Endothelial cell of umbilical vein (primary cell): ENCODE measurements around the gene MARVELD1. TPM values are rescaled to one million over a fixed set of nuclear protein-coding genes. Genes with fewer than 3 reads are reported as not detected.
A peak's percentile ranks its signal among the peaks of the same experiment; 100 is the strongest.

Experiments used
- BruUV-seq: library from RNA; stranded (reverse); fragments of 400-500 nt; replicated peaks from 2 replicates; lab custom pipeline; 2021; lab: Mats Ljungman, UMichigan
- CTCF ChIA-PET: fragments of 300-600, 350-600 bp; sonication (Branson Sonifier 250); formaldehyde crosslinking; loops from one replicate; lab custom pipeline; 2021; ENCODE audit warnings: antibody characterized with exemption, inconsistent platforms; lab: Charles Lee
- POLR2A ChIA-PET: fragments of 300-600, 350-600 bp; sonication (Branson Sonifier 250); formaldehyde crosslinking; loops from one replicate; lab custom pipeline; 2021; ENCODE audit warnings: antibody characterized with exemption, inconsistent platforms; lab: Charles Lee
- DNase-seq: peaks from one replicate; pipeline ENCODE4 v3.0.0-alpha.2; 2011; ENCODE audit warnings: low read depth, low spot score
- FAIRE-seq: peaks from 2 replicates; lab custom pipeline; 2011; peaks lifted over from hg19 to GRCh38; lab: Jason Lieb, UNC
- H2AFZ ChIP-seq: 2 replicates; pipeline ENCODE4 v1.6.0; 2012; ENCODE audit warnings: low read depth, low read length, control low read depth, inconsistent platforms
- H3K27ac ChIP-seq: 2 replicates; pipeline ENCODE4 v1.5.1; 2011; ENCODE audit warnings: low read depth, mild to moderate bottlenecking, control low read depth, low read length, moderate library complexity; ENCODE audit not compliant: insufficient read depth
- H3K27me3 ChIP-seq, 2 experiments: 2 replicates each; pipeline versions ENCODE4 v1.6.0 to v1.6.1; 2011; ENCODE audit warnings: low read length in 2 of 2, mixed read lengths in 1 of 2; ENCODE audit not compliant: control insufficient read depth in 2 of 2, insufficient read depth in 2 of 2
- H3K36me3 ChIP-seq, 2 experiments: 2 replicates in 1 of 2; 3 replicates in 1 of 2; pipeline ENCODE4 v1.5.1; 2011; ENCODE audit warnings: low read length in 2 of 2, mild to moderate bottlenecking in 1 of 2, moderate library complexity in 1 of 2; ENCODE audit not compliant: control insufficient read depth in 2 of 2, insufficient read depth in 2 of 2; ENCODE audit errors: extremely low read depth in 1 of 2
- H3K4me1 ChIP-seq: 3 replicates; pipeline ENCODE4 v1.5.1; 2011; ENCODE audit warnings: mild to moderate bottlenecking, low read length; ENCODE audit not compliant: control insufficient read depth, insufficient read depth; ENCODE audit errors: extremely low read depth
- H3K4me2 ChIP-seq: 2 replicates; pipeline ENCODE4 v1.6.1; 2011; ENCODE audit warnings: low read length, control low read depth, mixed read lengths; ENCODE audit not compliant: insufficient read depth
- H3K4me3 ChIP-seq, 3 experiments: fragments of 200-600 bp in 1 of 3; sonication (generic), shearing (Covaris generic) in 1 of 3; replicated peaks in 1 of 3; 2 replicates each; pipeline ENCODE4 v1.5.1; 2011 to 2016; ENCODE audit warnings: control low read depth in 3 of 3, low read length in 3 of 3, mild to moderate bottlenecking in 2 of 3, inconsistent platforms in 1 of 3, low read depth in 1 of 3, moderate library complexity in 1 of 3; ENCODE audit not compliant: insufficient read depth in 1 of 3
- H3K79me2 ChIP-seq: 2 replicates; pipeline ENCODE4 v1.6.0; 2012; ENCODE audit warnings: low read length, inconsistent platforms; ENCODE audit not compliant: control insufficient read depth, insufficient read depth
- H3K9ac ChIP-seq: replicated peaks from 2 replicates; pipeline ENCODE3; 2011; ENCODE audit warnings: low read length, control low read depth; ENCODE audit not compliant: insufficient read depth; ENCODE audit errors: extremely low read depth
- H3K9me1 ChIP-seq: replicated peaks from 3 replicates; pipeline ENCODE4 v1.6.0; 2011; ENCODE audit warnings: mild to moderate bottlenecking, low read length; ENCODE audit not compliant: control insufficient read depth, insufficient read depth; ENCODE audit errors: extremely low read depth
- H3K9me3 ChIP-seq: replicated peaks from 2 replicates; pipeline ENCODE4 v1.5.1; 2012; ENCODE audit warnings: low read length, inconsistent platforms; ENCODE audit not compliant: control insufficient read depth, insufficient read depth
- H4K20me1 ChIP-seq: replicated peaks from 2 replicates; pipeline ENCODE3; 2011; ENCODE audit warnings: mild to moderate bottlenecking, low read length; ENCODE audit not compliant: control insufficient read depth, insufficient read depth; ENCODE audit errors: extremely low read depth
- EZH2 ChIP-seq: IDR thresholded peaks from 2 replicates; pipeline ENCODE4 v1.6.1; 2012; ENCODE audit warnings: borderline replicate concordance, low read depth, mild to moderate bottlenecking, moderate library complexity, low read length, inconsistent platforms; ENCODE audit not compliant: severe bottlenecking
- FOS ChIP-seq: IDR thresholded peaks from 2 replicates; pipeline ENCODE4 v1.6.1; 2011; ENCODE audit warnings: mild to moderate bottlenecking, low read length, moderate library complexity, borderline replicate concordance; ENCODE audit not compliant: insufficient read depth
- GATA2 ChIP-seq: IDR thresholded peaks from 2 replicates; pipeline ENCODE4 v1.7.0; 2011; ENCODE audit warnings: low read depth, mild to moderate bottlenecking, moderate library complexity, mixed read lengths, low read length; ENCODE audit not compliant: insufficient read length, insufficient read depth
- JUN ChIP-seq: IDR thresholded peaks from 2 replicates; pipeline ENCODE4 v1.6.1; 2011; ENCODE audit warnings: borderline replicate concordance, low read depth; ENCODE audit not compliant: insufficient read length, insufficient read depth
- MYC ChIP-seq: IDR thresholded peaks from one replicate; pipeline ENCODE4 v1.6.1; 2011; ENCODE audit warnings: mild to moderate bottlenecking, low read depth, low read length
- POLR2A ChIP-seq: IDR thresholded peaks from 2 replicates; pipeline ENCODE4 v1.6.1; 2012; ENCODE audit warnings: low read depth, mild to moderate bottlenecking, control low read depth, low read length
- POLR2AphosphoS5 ChIP-seq: IDR thresholded peaks from 2 replicates; pipeline ENCODE4 v1.6.1; 2012; ENCODE audit warnings: low read depth, mild to moderate bottlenecking, control low read depth, low read length, moderate library complexity; ENCODE audit not compliant: insufficient read depth
- dilution Hi-C: fragments of 300-500 bp; cut with MboI; formaldehyde crosslinking; loops from one replicate; pipeline ENCODE4 v1.15.0; 2019; ENCODE audit warnings: low sequenced_read_pairs; ENCODE audit not compliant: extremely low pct_ligation_motif_present
- intact Hi-C: fragments of 100-400 bp; cut with micrococcal nuclease; formaldehyde crosslinking; loops from one replicate; pipeline ENCODE4 v1.10.0; 2022
- polyA plus RNA-seq, 4 experiments: library from polyadenylated mRNA; depleted of rRNA in 3 of 4; stranded (reverse) in 3 of 4; unstranded in 1 of 4; fragments of >200 nt; gene quantifications; 2 replicates each; pipeline versions ENCODE4 v1.2.1 to v1.2.3, GENCODE V29; 2011 to 2012; ENCODE audit warnings: missing spikeins in 1 of 4
- total RNA-seq: library from RNA; stranded (reverse); gene quantifications from 2 replicates; pipeline ENCODE4 v1.2.3, GENCODE V29; 2021
- TF ChIP-seq, protein P1 (sequence below), 2 donors: IDR thresholded peaks; 1 replicate in 1 of 2; 2 replicates in 1 of 2; pipeline ENCODE4 v1.5.1; 2011; ENCODE audit warnings: low read length in 2 of 2, mild to moderate bottlenecking in 2 of 2, moderate library complexity in 2 of 2, control low read depth in 1 of 2, inconsistent platforms in 1 of 2, low read depth in 1 of 2; ENCODE audit not compliant: insufficient read depth in 1 of 2; ENCODE audit errors: extremely low read depth in 1 of 2
- TF ChIP-seq, protein P2 (sequence below): IDR thresholded peaks from 2 replicates; pipeline ENCODE4 v1.6.1; 2011; ENCODE audit not compliant: insufficient read depth, insufficient read length

Gene MARVELD1
- total and polyA plus RNA-seq, 2 donors (not counting 3 experiments of a cell fraction or from before 2014, with no cell fraction given), result 67.3 to 78.3 TPM

DNA sequence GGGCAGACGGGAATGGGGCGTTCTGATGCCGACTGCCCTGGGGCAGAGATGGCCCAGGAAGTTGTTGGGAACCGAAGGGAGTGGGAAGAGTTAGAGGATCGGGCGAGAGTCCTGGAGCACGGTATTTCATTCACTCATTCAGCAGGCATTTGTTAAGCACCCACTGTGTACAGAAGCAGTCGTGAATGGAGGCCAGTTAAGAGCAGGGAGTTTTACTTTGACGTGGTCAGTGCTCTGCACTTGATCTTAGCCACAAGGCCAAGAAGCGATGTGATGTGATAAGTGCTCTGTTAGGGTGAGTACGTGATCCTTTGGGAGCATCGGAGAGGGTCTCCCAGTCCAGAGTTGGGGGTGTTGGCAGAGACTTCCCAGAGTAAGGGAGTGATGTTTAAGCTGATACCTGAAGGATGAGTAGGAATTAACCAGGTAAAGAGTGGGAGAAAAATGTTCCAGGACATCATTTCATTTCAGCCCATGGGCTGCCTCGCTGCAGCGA, 24.3 kb downstream of the MARVELD1 start:
- DNase-seq, result no peak
- Histone ChIP-seq H3K4me2 (peak overlapping the region; percentile 73), H3K9me3 (no peaks in the 10 kb centered on the region), H3K9me1 (no peaks in the 10 kb centered on the region), H3K27me3 (no peaks in the 10 kb centered on the region), H3K4me3 (peak overlapping the region; percentile 46 to 72 (median 63)), H2AFZ (peak overlapping the region; percentile 22), H3K4me1 (peaks cover 8% of the 10 kb centered on the region), H3K9ac (peak overlapping the region; percentile 68), H4K20me1 (no peaks in the 10 kb centered on the region), H3K27ac (peak overlapping the region; percentile 37), H3K79me2 (peaks cover 25% of the 10 kb centered on the region), H3K36me3 (no peaks in the 10 kb centered on the region)
- CTCF ChIA-PET, result no interaction called here
- dilution Hi-C loops (no loop called here), intact Hi-C loops (loop anchor here (2.0 to 10.0 kb wide), 2 partner anchors 51 to 243 kb away; partner anchors contain the start of genes AVPI1, MMS19 and UBTD1)
- BruUV-seq, result no TSS peak
- FAIRE-seq, result peak; percentile 8
- POLR2A ChIA-PET, result no interaction called here
- TF ChIP-seq MYC (no peak), JUN (no peak), POLR2AphosphoS5 (no peak), FOS (no peak), GATA2 (no peak), POLR2A (no peak), EZH2 (no peak)
- TF ChIP-seq, protein P1, sequence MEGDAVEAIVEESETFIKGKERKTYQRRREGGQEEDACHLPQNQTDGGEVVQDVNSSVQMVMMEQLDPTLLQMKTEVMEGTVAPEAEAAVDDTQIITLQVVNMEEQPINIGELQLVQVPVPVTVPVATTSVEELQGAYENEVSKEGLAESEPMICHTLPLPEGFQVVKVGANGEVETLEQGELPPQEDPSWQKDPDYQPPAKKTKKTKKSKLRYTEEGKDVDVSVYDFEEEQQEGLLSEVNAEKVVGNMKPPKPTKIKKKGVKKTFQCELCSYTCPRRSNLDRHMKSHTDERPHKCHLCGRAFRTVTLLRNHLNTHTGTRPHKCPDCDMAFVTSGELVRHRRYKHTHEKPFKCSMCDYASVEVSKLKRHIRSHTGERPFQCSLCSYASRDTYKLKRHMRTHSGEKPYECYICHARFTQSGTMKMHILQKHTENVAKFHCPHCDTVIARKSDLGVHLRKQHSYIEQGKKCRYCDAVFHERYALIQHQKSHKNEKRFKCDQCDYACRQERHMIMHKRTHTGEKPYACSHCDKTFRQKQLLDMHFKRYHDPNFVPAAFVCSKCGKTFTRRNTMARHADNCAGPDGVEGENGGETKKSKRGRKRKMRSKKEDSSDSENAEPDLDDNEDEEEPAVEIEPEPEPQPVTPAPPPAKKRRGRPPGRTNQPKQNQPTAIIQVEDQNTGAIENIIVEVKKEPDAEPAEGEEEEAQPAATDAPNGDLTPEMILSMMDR (IDR thresholded peaks at IDR 0.05; ENCODE audit: extremely low read depth in 1 of 2, insufficient read depth in 1 of 2, low read depth in 1 of 2, low read length in 2 of 2), result no peak
- TF ChIP-seq, protein P2, sequence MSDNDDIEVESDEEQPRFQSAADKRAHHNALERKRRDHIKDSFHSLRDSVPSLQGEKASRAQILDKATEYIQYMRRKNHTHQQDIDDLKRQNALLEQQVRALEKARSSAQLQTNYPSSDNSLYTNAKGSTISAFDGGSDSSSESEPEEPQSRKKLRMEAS, result no peak
